ENCODE measurements around the gene NEO1.

Gene NEO1

GRCh38 chr15:73028031-73028430 is 24.2 kb upstream of the NEO1 start:
- DNase-seq (ENCODE audit: low read depth in 2 of 2, low spot score in 1 of 2) = no peak

GRCh38 chr15:73028831-73029451 is 23.3 kb upstream of the NEO1 start:
- no peak for DNase-seq (ENCODE audit: low read depth in 2 of 2, low spot score in 1 of 2)

GRCh38 chr15:73030122-73030679 is 22.1 kb upstream of the NEO1 start:
- no peak for DNase-seq (ENCODE audit: low read depth in 2 of 2, low spot score in 1 of 2)

GRCh38 chr15:73031648-73032047 is 20.6 kb upstream of the NEO1 start:
- no peak for DNase-seq (ENCODE audit: low read depth in 2 of 2, low spot score in 1 of 2)

GRCh38 chr15:73033611-73034010 is 18.7 kb upstream of the NEO1 start:
- no peak for DNase-seq (ENCODE audit: low read depth in 2 of 2, low spot score in 1 of 2)

GRCh38 chr15:73034221-73034620 is 18.0 kb upstream of the NEO1 start:
- DNase-seq (ENCODE audit: low read depth in 2 of 2, low spot score in 1 of 2) = no peak

GRCh38 chr15:73035221-73035620 is 17.0 kb upstream of the NEO1 start:
- DNase-seq (ENCODE audit: low read depth in 2 of 2, low spot score in 1 of 2) = no peak

- no peak for DNase-seq (ENCODE audit: low read depth in 2 of 2, low spot score in 1 of 2)
Measured at GRCh38 chr15:73038220-73038619, 14.0 kb upstream of the NEO1 start.

- no peak for DNase-seq (ENCODE audit: low read depth in 2 of 2, low spot score in 1 of 2)
Measured at GRCh38 chr15:73046073-73046472, 6.2 kb upstream of the NEO1 start.

- DNase-seq (ENCODE audit: low read depth in 2 of 2, low spot score in 1 of 2) = no peak
Measured at GRCh38 chr15:73047882-73048281, 4.4 kb upstream of the NEO1 start.

- DNase-seq (ENCODE audit: low read depth in 2 of 2, low spot score in 1 of 2) = no peak
Measured at GRCh38 chr15:73048624-73049295, 3.5 kb upstream of the NEO1 start.

- no peak for DNase-seq (ENCODE audit: low read depth in 2 of 2, low spot score in 1 of 2)
Measured at GRCh38 chr15:73049564-73050215, 2.6 kb upstream of the NEO1 start.

GRCh38 chr15:73050561-73051295 is 1.5 kb upstream of the NEO1 start:
- DNase-seq (ENCODE audit: low read depth in 2 of 2, low spot score in 1 of 2) = no peak

- no peak for DNase-seq (ENCODE audit: low read depth in 2 of 2, low spot score in 1 of 2)
Measured at GRCh38 chr15:73051391-73051806, 864 bp upstream of the NEO1 start.

- peak in 1 of 2 donors; percentile 1 for DNase-seq (ENCODE audit: low read depth in 2 of 2, low spot score in 1 of 2)
Measured at GRCh38 chr15:73052653-73053397, 562 bp downstream of the NEO1 start.

GRCh38 chr15:73053398-73053723 is 1.1 kb downstream of the NEO1 start:
- DNase-seq (ENCODE audit: low read depth in 2 of 2, low spot score in 1 of 2) = no peak

- DNase-seq (ENCODE audit: low read depth in 2 of 2, low spot score in 1 of 2) = no peak
Measured at GRCh38 chr15:73054417-73054953, 2.2 kb downstream of the NEO1 start.

GRCh38 chr15:73056460-73056859 is 4.2 kb downstream of the NEO1 start:
- no peak for DNase-seq (ENCODE audit: low read depth in 2 of 2, low spot score in 1 of 2)

- DNase-seq (ENCODE audit: low read depth in 2 of 2, low spot score in 1 of 2) = no peak
Measured at GRCh38 chr15:73058437-73058836, 6.2 kb downstream of the NEO1 start.

- DNase-seq (ENCODE audit: low read depth in 2 of 2, low spot score in 1 of 2) = no peak
Measured at GRCh38 chr15:73065114-73065513, 12.9 kb downstream of the NEO1 start.

GRCh38 chr15:73069109-73069508 is 16.8 kb downstream of the NEO1 start:
- no peak for DNase-seq (ENCODE audit: low read depth in 2 of 2, low spot score in 1 of 2)
